GM23338 (cell line): ENCODE measurements around the gene XYLB. TPM values are rescaled to one million over a fixed set of nuclear protein-coding genes. Genes with fewer than 3 reads are reported as not detected.

ENCODE experiments used
- ATAC-seq: fragments of 200-7000 bp; cut with Tn5 transposase; 3 replicates; pipeline ENCODE4 v1.9.1; 2020
- DNase-seq: peaks from one replicate; pipeline ENCODE4 v3.0.0-alpha.2; 2015; ENCODE audit warnings: low spot score
- H2AFZ ChIP-seq: fragments of 200-600 bp; sonication (generic); 2 replicates; pipeline ENCODE4 v1.8.0; 2016; ENCODE audit warnings: antibody characterized with exemption, mild to moderate bottlenecking, moderate library complexity
- H3F3A ChIP-seq: fragments of 200-600 bp; sonication (generic); replicated peaks from 2 replicates; pipeline ENCODE4 v1.8.0; 2017; ENCODE audit warnings: antibody characterized with exemption, mixed run types, low read depth
- H3K27ac ChIP-seq: fragments of 200-600 bp; sonication (generic); 2 replicates; pipeline ENCODE4 v1.6.1; 2016; ENCODE audit warnings: low read depth
- H3K27me3 ChIP-seq: fragments of 200-600 bp; sonication (generic); 2 replicates; pipeline ENCODE4 v1.8.0; 2016; ENCODE audit warnings: mild to moderate bottlenecking, mixed run types, moderate library complexity; ENCODE audit not compliant: insufficient read depth
- H3K36me3 ChIP-seq: fragments of 200-600 bp; sonication (generic); 2 replicates; pipeline ENCODE4 v1.8.0; 2016; ENCODE audit warnings: mild to moderate bottlenecking; ENCODE audit not compliant: insufficient read depth
- H3K4me1 ChIP-seq: fragments of 200-600 bp; sonication (generic); 2 replicates; pipeline ENCODE4 v1.8.0; 2016; ENCODE audit warnings: mild to moderate bottlenecking, moderate library complexity; ENCODE audit not compliant: insufficient read depth
- H3K4me2 ChIP-seq: fragments of 200-600 bp; sonication (generic); 2 replicates; pipeline ENCODE4 v1.7.1; 2017; ENCODE audit warnings: mixed run types
- H3K4me3 ChIP-seq: fragments of 200-600 bp; sonication (generic); 2 replicates; pipeline ENCODE4 v1.6.1; 2016; ENCODE audit warnings: mixed run types
- H3K79me2 ChIP-seq: fragments of 200-600 bp; sonication (generic); replicated peaks from 2 replicates; pipeline ENCODE4 v1.8.0; 2017; ENCODE audit warnings: mild to moderate bottlenecking; ENCODE audit not compliant: insufficient read depth
- H3K9me2 ChIP-seq: fragments of 200-600 bp; sonication (generic); 2 replicates; pipeline ENCODE4 v1.8.0; 2017; ENCODE audit not compliant: insufficient read depth
- H4K20me1 ChIP-seq: fragments of 200-600 bp; sonication (generic); replicated peaks from 2 replicates; pipeline ENCODE4 v1.8.0; 2017; ENCODE audit warnings: mild to moderate bottlenecking; ENCODE audit not compliant: insufficient read depth
- H3K27ac Mint-ChIP-seq: 2 replicates; pipeline ENCODE4 v1.8.0; 2020; ENCODE audit warnings: inconsistent platforms, mild to moderate bottlenecking, moderate library complexity, mixed read lengths
- H3K27me3 Mint-ChIP-seq: 3 replicates; pipeline ENCODE4 v1.8.0; 2022; ENCODE audit warnings: low read depth, mild to moderate bottlenecking, moderate library complexity, mixed read lengths, inconsistent platforms; ENCODE audit not compliant: insufficient read depth, poor library complexity
- H3K36me3 Mint-ChIP-seq: 3 replicates; pipeline ENCODE4 v1.8.0; 2021; ENCODE audit warnings: low read depth, mild to moderate bottlenecking, inconsistent platforms, moderate library complexity, mixed read lengths
- H3K4me1 Mint-ChIP-seq: 3 replicates; pipeline ENCODE4 v1.8.0; 2020; ENCODE audit warnings: mild to moderate bottlenecking, inconsistent platforms, mixed read lengths
- H3K4me3 Mint-ChIP-seq: 3 replicates; pipeline ENCODE4 v1.8.0; 2021; ENCODE audit warnings: moderate library complexity, mild to moderate bottlenecking, inconsistent platforms, mixed read lengths
- H3K9me3 Mint-ChIP-seq: 3 replicates; pipeline ENCODE4 v1.8.0; 2020; ENCODE audit warnings: moderate library complexity, mild to moderate bottlenecking, inconsistent platforms, mixed read lengths
- CREB1 ChIP-seq: fragments of 250-450 bp; sonication (Bioruptor Pico); IDR thresholded peaks from 2 replicates; pipeline ENCODE4 v1.5.0; 2020; ENCODE audit warnings: low read depth, mild to moderate bottlenecking, moderate library complexity
- ETS1 ChIP-seq: IDR thresholded peaks from 2 replicates; pipeline ENCODE4 v1.6.1; 2016; ENCODE audit warnings: antibody characterized with exemption
- EZH2 ChIP-seq: fragments of 200-600 bp; sonication (generic); IDR thresholded peaks from one replicate; pipeline ENCODE4 v1.8.0; 2017; ENCODE audit warnings: antibody characterized with exemption, mild to moderate bottlenecking, low read depth; ENCODE audit not compliant: unreplicated experiment
- EZH2phosphoT487 ChIP-seq: fragments of 200-600 bp; sonication (generic); IDR thresholded peaks from one replicate; pipeline ENCODE4 v1.8.1; 2018; ENCODE audit warnings: antibody characterized with exemption; ENCODE audit not compliant: unreplicated experiment
- JUNB ChIP-seq: IDR thresholded peaks from one replicate; pipeline ENCODE4 v1.6.1; 2016; ENCODE audit warnings: antibody characterized with exemption; ENCODE audit not compliant: unreplicated experiment
- NANOG ChIP-seq: IDR thresholded peaks from 2 replicates; pipeline ENCODE4 v1.6.1; 2016; ENCODE audit warnings: antibody characterized with exemption, borderline replicate concordance
- POLR2AphosphoS5 ChIP-seq: IDR thresholded peaks from 2 replicates; pipeline ENCODE4 v1.6.1; 2016; ENCODE audit warnings: antibody characterized with exemption, low read depth
- STAT1 ChIP-seq: IDR thresholded peaks from one replicate; pipeline ENCODE4 v1.6.1; 2016; ENCODE audit warnings: antibody characterized with exemption; ENCODE audit not compliant: unreplicated experiment
- ZNF114 ChIP-seq: fragments of 250-450 bp; sonication (Bioruptor Pico); IDR thresholded peaks from 2 replicates; pipeline ENCODE4 v1.5.0; 2020; ENCODE audit warnings: mild to moderate bottlenecking, moderate library complexity
- ZNF331 ChIP-seq: fragments of 250-450 bp; sonication (Bioruptor Pico); IDR thresholded peaks from 2 replicates; pipeline ENCODE4 v1.5.0; 2020; ENCODE audit warnings: low read depth, mild to moderate bottlenecking, moderate library complexity
- polyA plus RNA-seq: library from polyadenylated mRNA; unstranded; fragments of >200 nt; fragmentation: Nextera tagmentation; extraction: Ambion mirVana; gene quantifications from 2 replicates; pipeline ENCODE4 v1.2.1, GENCODE V29; 2016
- total RNA-seq: library from RNA; depleted of rRNA; stranded (reverse); fragments of >200 nt; shearing (Covaris generic); gene quantifications from 2 replicates; pipeline ENCODE4 v1.2.3, GENCODE V29; 2014
- TF ChIP-seq, protein P1 (sequence below), 2 experiments: fragments of 200-600 bp in 1 of 2; sonication (generic) in 1 of 2; conservative IDR thresholded peaks; 2 replicates each; pipeline versions ENCODE4 v1.5.1 to v1.6.1; 2016 to 2017; ENCODE audit warnings: antibody characterized with exemption in 2 of 2, low read depth in 2 of 2, mild to moderate bottlenecking in 2 of 2, moderate library complexity in 1 of 2
- TF ChIP-seq, protein P2 (sequence below): IDR thresholded peaks from one replicate; pipeline ENCODE4 v1.6.1; 2018; ENCODE audit warnings: antibody characterized with exemption; ENCODE audit not compliant: unreplicated experiment
- TF ChIP-seq, protein P3 (sequence below): fragments of 250-450 bp; sonication (Bioruptor Pico); IDR thresholded peaks from 2 replicates; pipeline ENCODE4 v1.5.0; 2020; ENCODE audit warnings: mild to moderate bottlenecking, moderate library complexity

Gene XYLB
- total and polyA plus RNA-seq, 2 experiments from 2014 or later, result 1.6 to 3.3 TPM

DNA sequence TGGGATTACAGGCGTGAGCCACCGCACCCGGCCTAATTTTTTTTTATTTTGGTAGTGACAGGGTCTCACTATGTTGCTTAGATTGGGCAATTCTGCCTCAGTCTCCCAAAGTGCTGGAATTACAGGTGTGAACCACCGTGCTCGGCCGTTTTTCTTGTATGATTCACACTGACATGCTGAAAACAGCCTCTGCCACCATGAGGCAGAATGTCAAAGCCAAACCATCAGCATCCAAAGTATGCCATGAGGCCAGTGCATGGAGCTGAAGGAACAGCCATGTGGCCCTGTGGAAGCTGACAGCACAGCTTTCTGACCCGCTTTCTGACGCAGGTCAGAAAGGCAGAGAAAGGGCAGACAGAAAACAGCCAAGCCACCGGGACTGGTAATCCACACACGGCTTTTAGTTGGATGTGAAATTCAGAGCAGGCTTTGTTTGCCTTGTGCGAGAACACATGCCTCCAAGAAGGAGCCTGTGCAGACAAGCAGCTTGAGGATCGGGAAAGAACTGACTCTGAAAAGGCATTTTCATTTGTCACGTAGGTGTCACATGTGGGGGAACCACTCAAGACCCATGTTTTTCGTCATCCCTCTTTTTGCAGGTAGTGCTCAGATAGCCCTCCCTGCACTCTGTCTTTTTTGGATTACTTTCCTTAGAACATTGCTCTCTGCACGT is 25.1 kb downstream of the XYLB start:
- Histone ChIP-seq H3K79me2 (no peaks in the 10 kb centered on the region), H3K4me3 (no peak overlapping the region), H3K4me2 (no peak overlapping the region), H3F3A (no peaks in the 10 kb centered on the region), H3K4me1 (no peaks in the 10 kb centered on the region), H3K27ac (no peak overlapping the region), H4K20me1 (no peaks in the 10 kb centered on the region), H3K9me2 (no peaks in the 10 kb centered on the region), H3K27me3 (no peaks in the 10 kb centered on the region), H2AFZ (no peak overlapping the region), H3K36me3 (peaks cover 2% of the 10 kb centered on the region; the same call in 1 of the 2 replicates)
- H3K4me1 Mint-ChIP-seq, result no peaks in the 10 kb centered on the region
- peaks cover 13% of the 10 kb centered on the region for H3K9me3 Mint-ChIP-seq
- no peak overlapping the region for H3K27ac Mint-ChIP-seq
- H3K4me3 Mint-ChIP-seq, result no peak overlapping the region
- TF ChIP-seq STAT1, result no peak
- no peak for TF ChIP-seq ETS1
- no peak for TF ChIP-seq POLR2AphosphoS5
- TF ChIP-seq ZNF114 (CRISPR knock-in tag), result no peak
- TF ChIP-seq, protein P1, sequence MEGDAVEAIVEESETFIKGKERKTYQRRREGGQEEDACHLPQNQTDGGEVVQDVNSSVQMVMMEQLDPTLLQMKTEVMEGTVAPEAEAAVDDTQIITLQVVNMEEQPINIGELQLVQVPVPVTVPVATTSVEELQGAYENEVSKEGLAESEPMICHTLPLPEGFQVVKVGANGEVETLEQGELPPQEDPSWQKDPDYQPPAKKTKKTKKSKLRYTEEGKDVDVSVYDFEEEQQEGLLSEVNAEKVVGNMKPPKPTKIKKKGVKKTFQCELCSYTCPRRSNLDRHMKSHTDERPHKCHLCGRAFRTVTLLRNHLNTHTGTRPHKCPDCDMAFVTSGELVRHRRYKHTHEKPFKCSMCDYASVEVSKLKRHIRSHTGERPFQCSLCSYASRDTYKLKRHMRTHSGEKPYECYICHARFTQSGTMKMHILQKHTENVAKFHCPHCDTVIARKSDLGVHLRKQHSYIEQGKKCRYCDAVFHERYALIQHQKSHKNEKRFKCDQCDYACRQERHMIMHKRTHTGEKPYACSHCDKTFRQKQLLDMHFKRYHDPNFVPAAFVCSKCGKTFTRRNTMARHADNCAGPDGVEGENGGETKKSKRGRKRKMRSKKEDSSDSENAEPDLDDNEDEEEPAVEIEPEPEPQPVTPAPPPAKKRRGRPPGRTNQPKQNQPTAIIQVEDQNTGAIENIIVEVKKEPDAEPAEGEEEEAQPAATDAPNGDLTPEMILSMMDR (conservative IDR thresholded peaks at IDR 0.05; ENCODE audit: low read depth in 2 of 2), result no peak
- TF ChIP-seq, protein P2, sequence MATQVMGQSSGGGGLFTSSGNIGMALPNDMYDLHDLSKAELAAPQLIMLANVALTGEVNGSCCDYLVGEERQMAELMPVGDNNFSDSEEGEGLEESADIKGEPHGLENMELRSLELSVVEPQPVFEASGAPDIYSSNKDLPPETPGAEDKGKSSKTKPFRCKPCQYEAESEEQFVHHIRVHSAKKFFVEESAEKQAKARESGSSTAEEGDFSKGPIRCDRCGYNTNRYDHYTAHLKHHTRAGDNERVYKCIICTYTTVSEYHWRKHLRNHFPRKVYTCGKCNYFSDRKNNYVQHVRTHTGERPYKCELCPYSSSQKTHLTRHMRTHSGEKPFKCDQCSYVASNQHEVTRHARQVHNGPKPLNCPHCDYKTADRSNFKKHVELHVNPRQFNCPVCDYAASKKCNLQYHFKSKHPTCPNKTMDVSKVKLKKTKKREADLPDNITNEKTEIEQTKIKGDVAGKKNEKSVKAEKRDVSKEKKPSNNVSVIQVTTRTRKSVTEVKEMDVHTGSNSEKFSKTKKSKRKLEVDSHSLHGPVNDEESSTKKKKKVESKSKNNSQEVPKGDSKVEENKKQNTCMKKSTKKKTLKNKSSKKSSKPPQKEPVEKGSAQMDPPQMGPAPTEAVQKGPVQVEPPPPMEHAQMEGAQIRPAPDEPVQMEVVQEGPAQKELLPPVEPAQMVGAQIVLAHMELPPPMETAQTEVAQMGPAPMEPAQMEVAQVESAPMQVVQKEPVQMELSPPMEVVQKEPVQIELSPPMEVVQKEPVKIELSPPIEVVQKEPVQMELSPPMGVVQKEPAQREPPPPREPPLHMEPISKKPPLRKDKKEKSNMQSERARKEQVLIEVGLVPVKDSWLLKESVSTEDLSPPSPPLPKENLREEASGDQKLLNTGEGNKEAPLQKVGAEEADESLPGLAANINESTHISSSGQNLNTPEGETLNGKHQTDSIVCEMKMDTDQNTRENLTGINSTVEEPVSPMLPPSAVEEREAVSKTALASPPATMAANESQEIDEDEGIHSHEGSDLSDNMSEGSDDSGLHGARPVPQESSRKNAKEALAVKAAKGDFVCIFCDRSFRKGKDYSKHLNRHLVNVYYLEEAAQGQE, result no peak
- no peak for TF ChIP-seq EZH2
- no peak for TF ChIP-seq NANOG
- no peak for TF ChIP-seq ZNF331 (CRISPR knock-in tag)
- TF ChIP-seq EZH2phosphoT487, result no peak
- TF ChIP-seq, protein P3, sequence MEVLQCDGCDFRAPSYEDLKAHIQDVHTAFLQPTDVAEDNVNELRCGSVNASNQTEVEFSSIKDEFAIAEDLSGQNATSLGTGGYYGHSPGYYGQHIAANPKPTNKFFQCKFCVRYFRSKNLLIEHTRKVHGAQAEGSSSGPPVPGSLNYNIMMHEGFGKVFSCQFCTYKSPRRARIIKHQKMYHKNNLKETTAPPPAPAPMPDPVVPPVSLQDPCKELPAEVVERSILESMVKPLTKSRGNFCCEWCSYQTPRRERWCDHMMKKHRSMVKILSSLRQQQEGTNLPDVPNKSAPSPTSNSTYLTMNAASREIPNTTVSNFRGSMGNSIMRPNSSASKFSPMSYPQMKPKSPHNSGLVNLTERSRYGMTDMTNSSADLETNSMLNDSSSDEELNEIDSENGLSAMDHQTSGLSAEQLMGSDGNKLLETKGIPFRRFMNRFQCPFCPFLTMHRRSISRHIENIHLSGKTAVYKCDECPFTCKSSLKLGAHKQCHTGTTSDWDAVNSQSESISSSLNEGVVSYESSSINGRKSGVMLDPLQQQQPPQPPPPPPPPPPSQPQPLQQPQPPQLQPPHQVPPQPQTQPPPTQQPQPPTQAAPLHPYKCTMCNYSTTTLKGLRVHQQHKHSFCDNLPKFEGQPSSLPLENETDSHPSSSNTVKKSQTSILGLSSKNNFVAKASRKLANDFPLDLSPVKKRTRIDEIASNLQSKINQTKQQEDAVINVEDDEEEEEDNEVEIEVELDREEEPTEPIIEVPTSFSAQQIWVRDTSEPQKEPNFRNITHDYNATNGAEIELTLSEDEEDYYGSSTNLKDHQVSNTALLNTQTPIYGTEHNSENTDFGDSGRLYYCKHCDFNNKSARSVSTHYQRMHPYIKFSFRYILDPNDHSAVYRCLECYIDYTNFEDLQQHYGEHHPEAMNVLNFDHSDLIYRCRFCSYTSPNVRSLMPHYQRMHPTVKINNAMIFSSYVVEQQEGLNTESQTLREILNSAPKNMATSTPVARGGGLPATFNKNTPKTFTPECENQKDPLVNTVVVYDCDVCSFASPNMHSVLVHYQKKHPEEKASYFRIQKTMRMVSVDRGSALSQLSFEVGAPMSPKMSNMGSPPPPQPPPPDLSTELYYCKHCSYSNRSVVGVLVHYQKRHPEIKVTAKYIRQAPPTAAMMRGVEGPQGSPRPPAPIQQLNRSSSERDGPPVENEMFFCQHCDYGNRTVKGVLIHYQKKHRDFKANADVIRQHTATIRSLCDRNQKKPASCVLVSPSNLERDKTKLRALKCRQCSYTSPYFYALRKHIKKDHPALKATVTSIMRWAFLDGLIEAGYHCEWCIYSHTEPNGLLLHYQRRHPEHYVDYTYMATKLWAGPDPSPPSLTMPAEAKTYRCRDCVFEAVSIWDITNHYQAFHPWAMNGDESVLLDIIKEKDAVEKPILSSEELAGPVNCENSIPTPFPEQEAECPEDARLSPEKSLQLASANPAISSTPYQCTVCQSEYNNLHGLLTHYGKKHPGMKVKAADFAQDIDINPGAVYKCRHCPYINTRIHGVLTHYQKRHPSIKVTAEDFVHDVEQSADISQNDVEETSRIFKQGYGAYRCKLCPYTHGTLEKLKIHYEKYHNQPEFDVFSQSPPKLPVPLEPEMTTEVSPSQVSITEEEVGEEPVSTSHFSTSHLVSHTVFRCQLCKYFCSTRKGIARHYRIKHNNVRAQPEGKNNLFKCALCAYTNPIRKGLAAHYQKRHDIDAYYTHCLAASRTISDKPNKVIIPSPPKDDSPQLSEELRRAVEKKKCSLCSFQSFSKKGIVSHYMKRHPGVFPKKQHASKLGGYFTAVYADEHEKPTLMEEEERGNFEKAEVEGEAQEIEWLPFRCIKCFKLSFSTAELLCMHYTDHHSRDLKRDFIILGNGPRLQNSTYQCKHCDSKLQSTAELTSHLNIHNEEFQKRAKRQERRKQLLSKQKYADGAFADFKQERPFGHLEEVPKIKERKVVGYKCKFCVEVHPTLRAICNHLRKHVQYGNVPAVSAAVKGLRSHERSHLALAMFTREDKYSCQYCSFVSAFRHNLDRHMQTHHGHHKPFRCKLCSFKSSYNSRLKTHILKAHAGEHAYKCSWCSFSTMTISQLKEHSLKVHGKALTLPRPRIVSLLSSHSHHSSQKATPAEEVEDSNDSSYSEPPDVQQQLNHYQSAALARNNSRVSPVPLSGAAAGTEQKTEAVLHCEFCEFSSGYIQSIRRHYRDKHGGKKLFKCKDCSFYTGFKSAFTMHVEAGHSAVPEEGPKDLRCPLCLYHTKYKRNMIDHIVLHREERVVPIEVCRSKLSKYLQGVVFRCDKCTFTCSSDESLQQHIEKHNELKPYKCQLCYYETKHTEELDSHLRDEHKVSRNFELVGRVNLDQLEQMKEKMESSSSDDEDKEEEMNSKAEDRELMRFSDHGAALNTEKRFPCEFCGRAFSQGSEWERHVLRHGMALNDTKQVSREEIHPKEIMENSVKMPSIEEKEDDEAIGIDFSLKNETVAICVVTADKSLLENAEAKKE (CRISPR knock-in tag), result no peak
- no peak for TF ChIP-seq CREB1 (CRISPR knock-in tag)
- TF ChIP-seq JUNB, result no peak
- ATAC-seq, result no peak
- H3K36me3 Mint-ChIP-seq, result peaks cover 54% of the 10 kb centered on the region
- peaks cover 4% of the 10 kb centered on the region for H3K27me3 Mint-ChIP-seq
- DNase-seq, result no peak
